Prostate gland (tissue), 2 donors: Measurements from ENCODE around the gene RBP5.

ENCODE experiments used
- POLR2A ChIP-seq: fragments of 450-650 bp; IDR thresholded peaks from one replicate; pipeline ENCODE4 v1.6.1; 2016; ENCODE audit warnings: antibody characterized with exemption, mild to moderate bottlenecking
- TF ChIP-seq, protein P1 (sequence below), 4 experiments: fragments of 200-600 bp in 2 of 4; fragments of 450-650 bp in 2 of 4; sonication (generic) in 2 of 4; IDR thresholded peaks; 1 replicate in 3 of 4; 2 replicates in 1 of 4; pipeline ENCODE4 v1.5.1; 2016 to 2019; ENCODE audit warnings: antibody characterized with exemption in 4 of 4, mild to moderate bottlenecking in 2 of 4, moderate library complexity in 2 of 4

- no peak for TF ChIP-seq POLR2A
- TF ChIP-seq, protein P1, sequence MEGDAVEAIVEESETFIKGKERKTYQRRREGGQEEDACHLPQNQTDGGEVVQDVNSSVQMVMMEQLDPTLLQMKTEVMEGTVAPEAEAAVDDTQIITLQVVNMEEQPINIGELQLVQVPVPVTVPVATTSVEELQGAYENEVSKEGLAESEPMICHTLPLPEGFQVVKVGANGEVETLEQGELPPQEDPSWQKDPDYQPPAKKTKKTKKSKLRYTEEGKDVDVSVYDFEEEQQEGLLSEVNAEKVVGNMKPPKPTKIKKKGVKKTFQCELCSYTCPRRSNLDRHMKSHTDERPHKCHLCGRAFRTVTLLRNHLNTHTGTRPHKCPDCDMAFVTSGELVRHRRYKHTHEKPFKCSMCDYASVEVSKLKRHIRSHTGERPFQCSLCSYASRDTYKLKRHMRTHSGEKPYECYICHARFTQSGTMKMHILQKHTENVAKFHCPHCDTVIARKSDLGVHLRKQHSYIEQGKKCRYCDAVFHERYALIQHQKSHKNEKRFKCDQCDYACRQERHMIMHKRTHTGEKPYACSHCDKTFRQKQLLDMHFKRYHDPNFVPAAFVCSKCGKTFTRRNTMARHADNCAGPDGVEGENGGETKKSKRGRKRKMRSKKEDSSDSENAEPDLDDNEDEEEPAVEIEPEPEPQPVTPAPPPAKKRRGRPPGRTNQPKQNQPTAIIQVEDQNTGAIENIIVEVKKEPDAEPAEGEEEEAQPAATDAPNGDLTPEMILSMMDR (IDR thresholded peaks at IDR 0.05): peak; percentile 18 to 60 (median 44)
Measured at GRCh38 chr12:7142056-7142644, 13.5 kb upstream of the RBP5 start.
